GM19455 (cell line): Measurements from ENCODE around the gene SPECC1L.
A peak's percentile ranks its signal among the peaks of the same experiment; 100 is the strongest.

Source experiments
- ATAC-seq: cut with Tn5 transposase; IDR thresholded peaks from one replicate; pipeline ENCODE4 v1.9.1; 2021; ENCODE audit not compliant: unreplicated experiment

Gene SPECC1L

GRCh38 chr22:24426851-24427499 lies 156.3 kb downstream of the SPECC1L start:
- no peak for ATAC-seq

GRCh38 chr22:24427500-24428164 lies 157.0 kb downstream of the SPECC1L start, which contains the start of gene ADORA2A:
TSS of gene ADORA2A (plus strand) at chr22:24427599. CDS start at chr22:24433405, 5,806 bp downstream.
- peak; percentile 50 for ATAC-seq

GRCh38 chr22:24428751-24429410 lies 158.2 kb downstream of the SPECC1L start:
- ATAC-seq = no peak

- no peak for ATAC-seq
Measured at GRCh38 chr22:24429411-24430365, 159.1 kb downstream of the SPECC1L start.

DNA sequence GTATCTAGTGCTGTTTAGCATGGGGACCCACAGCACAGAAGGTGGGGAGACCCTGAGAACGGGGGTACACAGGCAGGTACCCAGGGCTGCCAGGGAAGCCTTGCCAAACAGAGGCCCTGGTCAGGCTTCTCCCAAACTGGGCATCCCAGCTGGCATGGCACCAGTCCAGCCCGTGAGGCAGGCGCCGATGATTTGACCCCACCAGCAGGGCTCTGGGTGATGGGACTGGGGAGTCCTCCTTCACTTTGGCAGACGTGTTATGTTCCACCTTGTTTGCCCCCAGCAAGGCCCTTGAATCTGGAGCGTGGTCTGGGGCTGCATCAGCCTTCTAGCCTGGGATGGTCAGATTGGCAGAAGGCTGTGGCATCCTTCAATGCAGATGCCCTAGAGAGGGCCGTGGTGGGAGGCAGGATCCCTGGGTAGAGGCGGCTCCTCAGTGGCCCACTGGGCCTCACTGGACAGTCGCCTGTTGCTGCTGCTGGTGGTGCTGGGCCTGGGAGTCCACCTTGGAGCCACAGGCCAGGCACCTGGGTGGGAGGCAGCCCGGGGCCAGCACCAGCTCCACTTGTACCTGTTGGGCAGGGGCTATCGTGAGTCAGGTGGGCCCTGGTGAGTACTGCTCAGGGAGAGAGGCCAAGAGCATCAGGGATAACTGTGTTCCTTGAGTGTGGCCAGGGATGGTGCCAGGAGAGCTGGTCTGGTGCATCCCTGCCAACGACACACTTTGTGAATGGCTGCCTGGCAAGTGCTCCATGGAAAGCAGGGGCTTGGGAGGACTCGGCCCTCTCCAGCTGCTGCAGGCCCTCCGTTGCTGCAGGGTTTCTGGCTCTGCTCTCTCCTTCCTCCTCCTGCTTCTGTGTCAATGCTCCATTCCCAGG lies 160.0 kb downstream of the SPECC1L start:
- no peak for ATAC-seq

DNA sequence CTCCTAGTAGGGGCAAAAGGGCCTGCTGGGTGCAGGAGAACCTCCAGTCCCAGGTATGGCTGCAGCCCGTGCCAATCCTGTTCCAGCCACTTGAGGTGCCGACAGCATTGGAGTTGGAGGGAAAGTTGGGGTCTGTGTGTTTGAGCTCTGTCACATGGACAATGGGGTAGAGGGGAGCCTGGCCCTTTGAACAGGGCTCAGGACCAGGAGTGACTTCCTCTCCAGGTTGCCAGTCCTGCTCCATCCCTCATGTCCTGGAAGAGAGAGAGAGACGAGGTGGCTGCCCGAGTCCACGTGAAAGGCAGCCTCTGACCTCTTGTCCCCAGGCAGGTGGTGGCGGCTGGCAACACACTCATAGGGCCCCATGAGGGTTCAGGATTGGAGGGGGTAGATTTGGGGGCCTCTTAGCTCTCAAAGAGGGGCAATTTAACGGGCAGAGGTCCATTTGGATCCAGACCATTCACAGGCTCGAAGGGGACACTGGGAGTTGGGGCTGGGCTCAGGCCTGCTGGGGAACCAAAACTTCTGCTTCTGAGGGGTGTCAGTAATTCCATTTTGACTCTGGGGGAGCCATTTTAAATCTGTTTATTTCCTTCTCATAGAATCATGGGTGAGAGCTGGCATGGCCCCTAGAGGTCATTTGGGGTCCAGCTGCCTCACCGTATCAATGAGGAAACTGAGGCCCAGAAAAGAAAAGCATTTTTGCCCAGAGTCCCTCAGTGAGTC lies 160.8 kb downstream of the SPECC1L start:
- ATAC-seq = no peak

DNA sequence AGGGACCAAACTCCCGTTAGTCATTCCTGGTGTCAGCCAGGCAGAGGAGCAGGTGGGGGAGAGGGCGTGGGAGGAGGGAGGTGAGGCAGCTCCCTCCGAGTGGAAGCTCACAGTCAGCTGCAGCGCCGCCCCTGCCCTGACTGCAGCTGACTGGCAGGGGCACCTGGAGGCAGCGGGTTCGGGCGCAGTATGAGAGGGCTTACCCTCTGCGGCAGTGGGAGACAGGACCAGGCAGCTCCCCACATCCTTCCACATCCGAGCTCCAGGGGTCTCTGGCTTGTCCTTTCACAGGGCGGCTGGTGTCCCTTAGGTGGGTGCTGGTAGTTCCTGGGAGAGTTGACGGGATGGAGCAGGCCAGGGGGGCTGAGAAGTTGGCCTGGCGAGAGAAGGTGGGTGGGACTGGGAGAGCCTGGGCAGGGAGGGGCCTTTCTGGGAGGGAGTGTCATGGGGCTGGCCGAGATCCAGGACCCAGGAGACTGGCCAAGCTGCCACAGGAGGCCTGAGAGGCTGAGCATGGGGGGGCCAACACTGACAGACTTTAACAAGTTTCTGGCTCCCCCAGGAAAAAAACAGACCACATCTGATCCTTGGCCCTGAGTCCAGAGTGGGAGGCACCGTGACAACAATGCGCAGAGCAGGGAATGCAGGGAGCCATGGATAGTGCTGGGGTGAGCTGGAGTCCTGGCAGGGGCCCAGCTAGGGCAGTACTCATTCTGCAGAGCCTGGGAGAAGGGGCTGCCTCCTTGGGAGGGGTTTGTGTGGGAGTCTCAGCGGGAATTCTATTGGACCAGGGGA lies 161.6 kb downstream of the SPECC1L start:
- no peak for ATAC-seq

DNA sequence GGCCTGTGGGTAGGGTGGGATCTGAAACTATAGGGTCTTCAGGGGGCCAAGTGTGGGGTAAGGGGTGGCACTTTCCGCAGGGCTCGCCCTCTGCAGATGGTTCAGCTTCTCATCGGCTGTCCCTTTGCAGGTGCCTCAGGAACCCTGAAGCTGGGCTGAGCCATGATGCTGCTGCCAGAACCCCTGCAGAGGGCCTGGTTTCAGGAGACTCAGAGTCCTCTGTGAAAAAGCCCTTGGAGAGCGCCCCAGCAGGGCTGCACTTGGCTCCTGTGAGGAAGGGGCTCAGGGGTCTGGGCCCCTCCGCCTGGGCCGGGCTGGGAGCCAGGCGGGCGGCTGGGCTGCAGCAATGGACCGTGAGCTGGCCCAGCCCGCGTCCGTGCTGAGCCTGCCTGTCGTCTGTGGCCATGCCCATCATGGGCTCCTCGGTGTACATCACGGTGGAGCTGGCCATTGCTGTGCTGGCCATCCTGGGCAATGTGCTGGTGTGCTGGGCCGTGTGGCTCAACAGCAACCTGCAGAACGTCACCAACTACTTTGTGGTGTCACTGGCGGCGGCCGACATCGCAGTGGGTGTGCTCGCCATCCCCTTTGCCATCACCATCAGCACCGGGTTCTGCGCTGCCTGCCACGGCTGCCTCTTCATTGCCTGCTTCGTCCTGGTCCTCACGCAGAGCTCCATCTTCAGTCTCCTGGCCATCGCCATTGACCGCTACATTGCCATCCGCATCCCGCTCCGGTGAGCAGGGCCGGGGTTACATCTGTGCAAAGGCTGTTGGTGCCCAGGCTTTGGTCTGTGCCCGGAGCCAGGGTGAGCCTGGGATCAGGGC lies 162.6 kb downstream of the SPECC1L start:
- no peak for ATAC-seq

- peak; percentile 65 for ATAC-seq
Measured at GRCh38 chr22:24433828-24434470, 163.3 kb downstream of the SPECC1L start.

DNA sequence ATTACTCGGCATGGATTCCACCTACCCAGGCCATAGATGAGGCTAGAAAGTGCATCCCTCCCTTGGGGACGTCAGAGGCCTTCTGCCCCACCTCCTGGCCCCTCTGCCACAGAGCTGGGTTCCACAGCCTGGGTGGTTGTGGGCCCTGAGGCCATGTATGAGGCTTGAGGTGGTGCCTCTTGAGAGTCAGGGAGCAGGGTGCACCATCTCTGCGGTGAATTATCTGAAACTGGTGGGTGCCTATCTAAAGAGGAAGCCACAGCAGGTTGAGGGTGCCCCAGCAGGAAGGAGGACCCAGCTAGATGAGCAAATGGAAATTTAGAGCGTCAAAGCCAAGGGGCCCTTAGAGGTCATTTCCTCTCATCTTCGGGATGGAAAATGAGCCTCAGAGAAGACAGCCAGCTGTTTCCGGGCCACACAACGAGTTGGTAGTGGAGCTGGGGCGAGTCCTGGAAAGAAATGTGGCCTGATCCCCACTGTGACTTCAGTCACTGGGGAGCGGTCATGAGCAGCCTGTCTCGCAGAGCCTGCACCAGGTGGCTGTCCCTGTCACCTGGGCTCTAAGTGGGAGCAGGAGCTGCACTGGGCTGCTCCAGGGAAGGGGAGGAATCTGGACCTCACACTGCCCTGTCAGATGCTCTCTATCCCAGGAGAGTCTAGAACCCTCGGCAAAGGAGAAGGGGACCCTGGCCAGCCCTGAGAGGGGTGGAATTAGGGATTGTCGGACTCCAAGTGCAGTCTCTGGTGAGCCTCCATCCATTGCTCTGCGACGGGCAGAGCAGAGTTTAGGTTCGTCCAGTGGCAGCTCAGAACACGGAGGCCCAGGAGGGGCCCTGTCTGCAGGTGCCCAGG lies 164.1 kb downstream of the SPECC1L start:
- peak; percentile 45 for ATAC-seq

GRCh38 chr22:24435323-24435645 lies 164.7 kb downstream of the SPECC1L start:
- ATAC-seq = no peak

GRCh38 chr22:24435861-24436371 lies 165.3 kb downstream of the SPECC1L start:
- ATAC-seq = no peak

GRCh38 chr22:24436553-24436952 lies 165.9 kb downstream of the SPECC1L start:
- no peak for ATAC-seq

- no peak for ATAC-seq
Measured at GRCh38 chr22:24437091-24437490, 166.5 kb downstream of the SPECC1L start.

- ATAC-seq = no peak
Measured at GRCh38 chr22:24437741-24438328, 167.2 kb downstream of the SPECC1L start.

DNA sequence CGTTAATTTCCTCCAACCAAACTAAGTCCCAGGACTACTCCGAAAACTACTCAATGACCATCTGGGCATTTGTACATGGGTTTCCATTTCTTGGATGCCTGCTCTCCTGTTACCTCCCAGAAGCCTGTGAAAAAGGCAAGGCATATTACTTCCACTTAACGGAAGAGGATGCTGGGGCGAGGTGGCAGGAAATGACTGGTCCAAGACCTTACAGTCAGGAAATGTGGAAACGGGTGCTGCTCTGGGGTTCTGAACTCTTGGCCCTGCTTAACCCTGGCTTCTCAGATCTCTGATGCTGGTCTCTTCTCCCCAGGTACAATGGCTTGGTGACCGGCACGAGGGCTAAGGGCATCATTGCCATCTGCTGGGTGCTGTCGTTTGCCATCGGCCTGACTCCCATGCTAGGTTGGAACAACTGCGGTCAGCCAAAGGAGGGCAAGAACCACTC lies 169.7 kb downstream of the SPECC1L start:
- no peak for ATAC-seq
